22Rv1 (cell line): ENCODE measurements around the gene CMTM5.

ENCODE experiments used
- CTCF ChIP-seq: fragments of 450-650 bp; IDR thresholded peaks from 2 replicates; pipeline ENCODE4 v1.5.1; 2017; ENCODE audit warnings: mild to moderate bottlenecking
- ZFX ChIP-seq: fragments of 450-650 bp; IDR thresholded peaks from 2 replicates; pipeline ENCODE4 v1.6.1; 2017; ENCODE audit warnings: antibody characterized with exemption, borderline replicate concordance

- TF ChIP-seq CTCF (no peak), ZFX (no peak)
Measured at GRCh38 chr14:23414906-23415820, 38.3 kb downstream of the CMTM5 start.
